Measurements from ENCODE around the gene PDLIM3. TPM values are rescaled to one million over a fixed set of nuclear protein-coding genes. Genes with fewer than 3 reads are reported as not detected.

PDLIM3 gene, protein sequence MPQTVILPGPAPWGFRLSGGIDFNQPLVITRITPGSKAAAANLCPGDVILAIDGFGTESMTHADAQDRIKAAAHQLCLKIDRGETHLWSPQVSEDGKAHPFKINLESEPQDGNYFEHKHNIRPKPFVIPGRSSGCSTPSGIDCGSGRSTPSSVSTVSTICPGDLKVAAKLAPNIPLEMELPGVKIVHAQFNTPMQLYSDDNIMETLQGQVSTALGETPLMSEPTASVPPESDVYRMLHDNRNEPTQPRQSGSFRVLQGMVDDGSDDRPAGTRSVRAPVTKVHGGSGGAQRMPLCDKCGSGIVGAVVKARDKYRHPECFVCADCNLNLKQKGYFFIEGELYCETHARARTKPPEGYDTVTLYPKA
- total RNA-seq, result 0.07 and 0.56 TPM in 2 replicates

DNA sequence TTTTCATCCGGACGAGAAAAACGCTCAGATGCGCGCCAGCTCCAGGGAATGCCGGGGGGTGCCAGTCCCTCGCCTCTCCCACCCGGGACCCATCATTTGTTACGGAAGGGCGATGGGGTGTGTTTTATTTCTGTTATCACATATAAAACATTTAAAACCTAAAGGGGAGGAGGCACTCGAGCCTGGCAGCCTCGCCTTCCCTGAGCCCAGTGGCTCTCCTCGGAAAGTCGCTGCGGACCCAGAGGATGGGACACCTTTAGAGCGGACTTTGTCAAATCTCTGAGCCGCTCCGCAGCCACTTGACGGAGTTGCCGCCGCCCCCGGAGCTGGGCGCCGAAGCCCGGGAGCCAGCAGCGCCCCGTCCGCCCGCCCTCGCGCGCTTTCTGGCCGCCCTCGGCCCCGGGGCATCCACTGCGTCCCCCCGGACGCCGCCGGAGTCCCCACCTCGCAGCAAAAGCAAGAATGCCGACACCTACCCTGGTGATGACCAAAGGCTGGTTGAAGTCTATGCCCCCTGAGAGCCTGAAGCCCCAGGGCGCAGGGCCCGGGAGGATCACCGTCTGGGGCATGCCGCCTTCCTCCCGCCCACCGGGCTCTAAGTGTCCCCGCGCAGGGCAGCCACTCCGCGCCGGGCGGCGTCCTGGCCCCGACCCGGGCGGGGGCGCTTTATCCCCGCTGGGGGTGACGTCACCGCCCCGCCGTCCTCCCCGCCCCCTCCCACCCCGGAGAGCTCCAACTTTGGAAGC is at the start of gene PDLIM3:
PDLIM3 (minus strand) TSS at position 642 of the 746 bp plus-strand sequence; CDS start at position 569, 73 bp downstream.

DNA sequence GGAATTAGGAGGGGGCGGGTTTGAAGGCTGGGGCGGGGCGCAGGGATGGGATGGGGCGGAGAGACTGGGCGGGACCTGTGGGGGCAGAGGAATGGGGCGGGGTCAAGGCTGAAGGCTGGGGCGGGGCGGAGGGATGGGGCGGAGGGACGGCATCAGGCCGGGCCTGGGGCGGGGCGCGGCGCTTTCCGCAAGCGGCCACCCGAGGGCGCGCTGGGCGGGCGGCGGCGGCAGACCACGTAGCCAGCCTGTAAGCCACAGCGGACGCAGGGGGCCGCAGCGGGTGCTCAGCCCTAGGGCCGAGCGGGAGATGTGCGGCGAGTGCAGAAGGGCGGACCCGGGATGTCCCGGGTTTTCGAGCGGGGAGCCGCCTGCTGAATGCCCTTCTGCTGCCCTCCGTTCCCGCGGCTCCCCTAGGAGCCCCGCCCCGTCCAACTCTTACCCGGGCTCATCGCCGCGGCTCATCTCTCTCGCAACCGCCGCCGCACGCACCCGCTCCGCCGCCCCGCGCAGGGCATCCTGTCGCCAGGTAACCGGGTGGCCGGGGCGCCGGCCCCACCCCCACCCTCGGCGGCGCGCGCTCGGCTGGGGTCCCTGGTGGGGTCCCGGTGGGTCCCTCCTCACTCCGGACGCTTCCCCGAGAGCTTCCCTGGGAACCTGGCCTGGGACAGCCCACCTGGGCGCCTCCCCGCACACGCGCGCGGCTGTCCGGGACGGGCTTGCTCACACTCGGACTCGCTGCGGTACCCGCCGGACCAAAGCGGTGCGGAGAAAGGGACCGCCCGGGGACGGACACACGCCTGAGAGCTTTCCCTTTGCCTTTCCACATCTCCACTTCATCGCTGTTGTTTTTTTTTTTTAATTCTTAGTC is 63.8 kb downstream of the PDLIM3 start, which contains the start of gene CCDC110:
CCDC110 (minus strand) TSS at position 499 of the 868 bp plus-strand sequence; CDS start at position 449, 50 bp downstream.

Other genes with a start within 250 kb of the PDLIM3 start
- gene LRP2BP, start 139.6 kb downstream of the PDLIM3 start, total RNA-seq, result 0.07 and 0.19 TPM in 2 replicates
- gene ANKRD37, start 138.7 kb downstream of the PDLIM3 start, total RNA-seq, result 7.1 and 9.9 TPM in 2 replicates
- 25.3 and 33.5 TPM in 2 replicates for gene UFSP2, start 109.5 kb downstream of the PDLIM3 start, total RNA-seq
- gene CCDC110, start 63.8 kb downstream of the PDLIM3 start, total RNA-seq, result 0.05 and 0.07 TPM in 2 replicates

Data from airway epithelial cell (primary cell).